Body of pancreas (tissue), 4 donors: ENCODE data around the gene NUP62. TPM values are rescaled to one million over a fixed set of nuclear protein-coding genes. Genes with fewer than 3 reads are reported as not detected.

Source experiments
- ATAC-seq: fragments of 150-250 bp; one replicate; pipeline ENCODE4 v1.9.1; 2016
- DNase-seq, 4 donors: peaks; one replicate each; pipeline ENCODE4 v3.0.0-alpha.2; 2019
- H3K27ac ChIP-seq, 4 donors: fragments of 200-600 bp; sonication (generic); 1 replicate in 3 of 4; 2 replicates in 1 of 4; pipeline versions ENCODE4 v1.5.1 to v1.6.1; 2016 to 2019; ENCODE audit warnings: mild to moderate bottlenecking in 1 of 4, mixed read lengths in 1 of 4, moderate library complexity in 1 of 4
- H3K27me3 ChIP-seq, 2 donors: fragments of 200-600 bp; sonication (generic); one replicate each; pipeline ENCODE4 v1.6.0; 2016; ENCODE audit warnings: mild to moderate bottlenecking in 1 of 2
- H3K36me3 ChIP-seq, 2 donors: fragments of 200-600 bp; sonication (generic); replicated peaks in 1 of 2; 2 replicates each; pipeline ENCODE4 v1.5.1; 2016; ENCODE audit warnings: low read depth in 2 of 2; ENCODE audit not compliant: insufficient read depth in 1 of 2
- H3K4me1 ChIP-seq: fragments of 200-600 bp; sonication (generic); one replicate; pipeline ENCODE4 v1.6.0; 2016
- H3K4me3 ChIP-seq, 2 donors: fragments of 200-600 bp; sonication (generic); 1 replicate in 1 of 2; 2 replicates in 1 of 2; pipeline ENCODE4 v1.5.1; 2016 to 2019
- H3K9me3 ChIP-seq, 3 donors: fragments of 200-600 bp; sonication (generic); 1 replicate in 2 of 3; 2 replicates in 1 of 3; pipeline ENCODE4 v1.5.1; 2016
- POLR2A ChIP-seq, 3 donors: fragments of 450-650 bp; IDR thresholded peaks; one replicate each; pipeline ENCODE4 v1.6.1; 2016; ENCODE audit warnings: antibody characterized with exemption in 3 of 3, mild to moderate bottlenecking in 2 of 3
- WGBS, 2 donors: methylation state at CpG; one replicate each; pipeline ENCODE4 v1.1.5; 2017; 5-methylcytosine and 5-hydroxymethylcytosine counted together
- intact Hi-C: fragments of 100-400 bp; cut with DNase I; formaldehyde crosslinking; loops from one replicate; pipeline ENCODE4 v1.15.1; 2023
- total RNA-seq, 2 donors: library from RNA; depleted of rRNA; stranded (reverse); fragments of >200 nt; gene quantifications; one replicate each; pipeline ENCODE4 v1.1.0, GENCODE V29; 2016
- TF ChIP-seq, protein P1 (sequence below), 7 experiments: fragments of 450-650 bp in 4 of 7; fragments of 200-600 bp in 3 of 7; sonication (generic) in 3 of 7; IDR thresholded peaks; one replicate each; pipeline ENCODE4 v1.5.1; 2016 to 2019; ENCODE audit warnings: antibody characterized with exemption in 7 of 7

NUP62 gene
- total RNA-seq, 2 donors from 2014 or later: 17.9 to 21.8 TPM

GRCh38 chr19:49883094-49883493 lies 46.2 kb downstream of the NUP62 start:
- no peak overlapping the region for H3K4me3 ChIP-seq
- H3K36me3 ChIP-seq: peaks cover 36 to 42% of the 10 kb centered on the region in 2 donors
- ATAC-seq (no peak), DNase-seq (no peak)
- WGBS, 2 donors: 93 to 95% methylated on average over 5 of the region's 5 CpGs
- peaks cover 8% of the 10 kb centered on the region for H3K4me1 ChIP-seq
- TF ChIP-seq, protein P1, sequence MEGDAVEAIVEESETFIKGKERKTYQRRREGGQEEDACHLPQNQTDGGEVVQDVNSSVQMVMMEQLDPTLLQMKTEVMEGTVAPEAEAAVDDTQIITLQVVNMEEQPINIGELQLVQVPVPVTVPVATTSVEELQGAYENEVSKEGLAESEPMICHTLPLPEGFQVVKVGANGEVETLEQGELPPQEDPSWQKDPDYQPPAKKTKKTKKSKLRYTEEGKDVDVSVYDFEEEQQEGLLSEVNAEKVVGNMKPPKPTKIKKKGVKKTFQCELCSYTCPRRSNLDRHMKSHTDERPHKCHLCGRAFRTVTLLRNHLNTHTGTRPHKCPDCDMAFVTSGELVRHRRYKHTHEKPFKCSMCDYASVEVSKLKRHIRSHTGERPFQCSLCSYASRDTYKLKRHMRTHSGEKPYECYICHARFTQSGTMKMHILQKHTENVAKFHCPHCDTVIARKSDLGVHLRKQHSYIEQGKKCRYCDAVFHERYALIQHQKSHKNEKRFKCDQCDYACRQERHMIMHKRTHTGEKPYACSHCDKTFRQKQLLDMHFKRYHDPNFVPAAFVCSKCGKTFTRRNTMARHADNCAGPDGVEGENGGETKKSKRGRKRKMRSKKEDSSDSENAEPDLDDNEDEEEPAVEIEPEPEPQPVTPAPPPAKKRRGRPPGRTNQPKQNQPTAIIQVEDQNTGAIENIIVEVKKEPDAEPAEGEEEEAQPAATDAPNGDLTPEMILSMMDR (IDR thresholded peaks at IDR 0.05): no peak
- intact Hi-C loops: no loop called here
- H3K27ac ChIP-seq: no peak overlapping the region
- H3K27me3 ChIP-seq: no peaks in the 10 kb centered on the region
- no peaks in the 10 kb centered on the region for H3K9me3 ChIP-seq

DNA sequence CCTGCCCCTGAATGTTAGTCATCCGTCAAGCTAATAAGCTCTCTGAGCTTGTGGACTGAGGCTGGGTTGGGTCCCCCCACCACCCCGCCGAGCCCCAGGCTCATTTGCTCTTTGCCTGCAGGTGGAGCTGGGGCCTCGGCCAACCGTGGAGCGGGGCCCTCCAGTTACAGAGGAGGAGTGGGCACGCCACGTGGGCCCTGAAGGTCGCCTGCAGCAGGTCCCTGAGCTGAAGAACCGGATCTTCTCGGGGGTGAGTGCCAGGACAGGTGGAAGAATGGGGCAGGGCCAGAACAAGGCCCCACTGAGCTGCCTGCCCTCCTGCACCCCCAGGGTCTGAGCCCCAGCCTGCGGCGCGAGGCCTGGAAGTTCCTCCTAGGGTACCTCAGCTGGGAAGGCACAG lies 46.7 kb downstream of the NUP62 start:
- intact Hi-C loops: no loop called here
- ATAC-seq: no peak
- Histone ChIP-seq H3K27ac (no peak overlapping the region), H3K36me3 (peaks cover 36 to 42% of the 10 kb centered on the region in 2 donors), H3K9me3 (no peaks in the 10 kb centered on the region), H3K4me3 (no peak overlapping the region), H3K27me3 (no peaks in the 10 kb centered on the region), H3K4me1 (peaks cover 10% of the 10 kb centered on the region)
- no peak for DNase-seq
- WGBS, 2 donors: 95% methylated on average over 12 of the region's 14 CpGs; no CpG with 5 or more reads in 1 of the 2 donors
- TF ChIP-seq, protein P1 (IDR thresholded peaks at IDR 0.05): no peak
- TF ChIP-seq POLR2A (IDR thresholded peaks at IDR 0.05): no peak

DNA sequence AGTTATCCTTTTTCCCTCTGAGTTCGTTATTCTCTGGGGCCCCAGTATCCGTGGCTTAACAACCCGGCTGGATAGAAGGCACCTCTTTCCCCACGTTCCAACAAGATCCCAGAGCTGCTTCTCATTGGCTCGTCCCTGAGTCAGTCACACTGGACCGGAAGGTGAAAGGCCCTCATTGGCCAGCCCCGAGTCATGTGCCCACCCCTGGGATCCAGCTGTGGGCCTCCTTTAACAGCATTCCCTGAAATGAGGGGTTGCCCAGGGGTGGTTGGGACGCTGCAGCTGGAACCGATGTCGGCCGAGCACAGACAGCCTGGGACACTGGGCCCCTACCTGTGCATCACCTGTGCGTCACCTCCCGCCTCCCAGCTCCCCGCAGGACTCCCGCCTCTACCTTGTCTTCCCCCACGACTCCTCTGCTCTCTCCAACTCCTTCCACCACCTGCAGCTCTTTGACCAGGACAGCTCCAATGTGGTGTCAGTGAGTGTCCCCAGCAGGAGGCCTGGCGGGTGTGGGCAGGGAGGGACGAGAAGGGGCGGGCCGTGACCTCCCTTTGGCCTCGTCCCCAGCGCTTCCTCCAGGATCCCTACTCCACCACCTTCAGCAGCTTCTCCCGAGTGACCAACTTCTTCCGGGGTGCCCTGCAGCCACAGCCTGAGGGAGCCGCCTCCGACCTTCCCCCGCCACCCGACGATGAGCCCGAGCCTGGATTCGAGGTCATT lies 47.5 kb downstream of the NUP62 start:
- no peak overlapping the region for H3K27ac ChIP-seq
- H3K4me3 ChIP-seq: no peak overlapping the region
- ATAC-seq (no peak), DNase-seq (peak in 1 of 4 donors; percentile 11)
- TF ChIP-seq, protein P1 (IDR thresholded peaks at IDR 0.05): no peak
- TF ChIP-seq POLR2A (IDR thresholded peaks at IDR 0.05): no peak
- H3K27me3 ChIP-seq: no peaks in the 10 kb centered on the region
- peaks cover 10% of the 10 kb centered on the region for H3K4me1 ChIP-seq
- H3K36me3 ChIP-seq: peaks cover 36 to 42% of the 10 kb centered on the region in 2 donors
- 91 to 92% methylated on average over 25 to 31 of the region's 31 CpGs for WGBS, 2 donors
- intact Hi-C loops: no loop called here
- H3K9me3 ChIP-seq: no peaks in the 10 kb centered on the region

DNA sequence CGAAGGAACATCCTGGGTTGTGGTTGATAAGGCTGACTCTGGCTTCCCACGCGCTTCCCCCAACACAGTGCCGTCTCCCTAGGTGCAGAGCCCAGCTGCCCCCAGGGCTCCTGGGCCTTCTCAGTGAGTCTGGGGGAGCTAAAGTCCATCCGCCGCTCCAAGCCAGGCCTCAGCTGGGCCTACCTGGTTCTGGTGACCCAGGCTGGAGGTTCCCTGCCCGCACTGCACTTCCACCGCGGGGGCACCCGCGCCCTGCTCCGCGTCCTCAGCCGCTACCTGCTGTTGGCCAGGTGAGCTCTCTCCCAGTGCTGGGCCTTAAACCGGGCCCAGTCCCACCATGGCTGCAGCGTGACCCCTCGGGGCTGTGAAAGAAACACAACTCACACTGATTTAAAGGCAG lies 48.1 kb downstream of the NUP62 start:
- TF ChIP-seq POLR2A (IDR thresholded peaks at IDR 0.05): no peak
- TF ChIP-seq, protein P1 (IDR thresholded peaks at IDR 0.05): no peak
- Histone ChIP-seq H3K27me3 (no peaks in the 10 kb centered on the region), H3K4me1 (peaks cover 10% of the 10 kb centered on the region), H3K36me3 (peaks cover 36 to 42% of the 10 kb centered on the region in 2 donors), H3K4me3 (no peak overlapping the region), H3K27ac (no peak overlapping the region), H3K9me3 (no peaks in the 10 kb centered on the region)
- intact Hi-C loops: no loop called here
- DNase-seq: peak in 1 of 4 donors; percentile 8
- ATAC-seq: no peak
- 95 to 96% methylated on average over 5 to 17 of the region's 17 CpGs for WGBS, 2 donors
